HepG2 (cell line): ENCODE measurements around the gene MED12L. TPM values are rescaled to one million over a fixed set of nuclear protein-coding genes. Genes with fewer than 3 reads are reported as not detected.

Experiments
- DDIT3 ChIP-seq: sonication (generic); formaldehyde crosslinking; IDR thresholded peaks from 2 replicates; pipeline ENCODE4 v1.4.0; 2020; ENCODE audit warnings: mild to moderate bottlenecking, missing genetic modification reagents
- NFAT5 ChIP-seq: sonication (generic); formaldehyde crosslinking; IDR thresholded peaks from 2 replicates; pipeline ENCODE4 v1.4.0; 2020; ENCODE audit warnings: missing genetic modification reagents
- ZNF343 ChIP-seq: sonication (generic); formaldehyde crosslinking; IDR thresholded peaks from 2 replicates; pipeline ENCODE4 v1.4.0; 2020; ENCODE audit warnings: mild to moderate bottlenecking, missing genetic modification reagents
- ZNF367 ChIP-seq: sonication (generic); formaldehyde crosslinking; IDR thresholded peaks from 2 replicates; pipeline ENCODE4 v1.4.0; 2020; ENCODE audit warnings: missing genetic modification reagents, borderline replicate concordance
- ZSCAN30 ChIP-seq: sonication (generic); formaldehyde crosslinking; IDR thresholded peaks from 2 replicates; pipeline ENCODE4 v1.5.0; 2020; ENCODE audit warnings: mild to moderate bottlenecking, missing genetic modification reagents
- polyA plus RNA-seq, 8 experiments: library from polyadenylated mRNA; depleted of rRNA in 3 of 8; stranded (reverse) in 7 of 8; unstranded in 1 of 8; fragments of >200 nt; fragmentation: Illumina TruSeq in 4 of 8; extraction: Trizol in 4 of 8; gene quantifications; 2 replicates each; pipeline versions ENCODE4 v1.2.1 to v1.2.3, GENCODE V29; 2011 to 2016; ENCODE audit warnings: low read depth in 4 of 8, missing spikeins in 1 of 8, mixed read lengths in 1 of 8; ENCODE audit not compliant: insufficient read depth in 1 of 8
- total RNA-seq, 5 experiments: library from RNA; depleted of rRNA; stranded (reverse); fragments of >200 nt; fragmentation: Illumina TruSeq; extraction: Trizol; gene quantifications; 2 replicates each; pipeline ENCODE4 v1.2.3, GENCODE V29; 2016; ENCODE audit warnings: low read depth in 1 of 5
- TF ChIP-seq, protein P1 (sequence below): sonication (generic); formaldehyde crosslinking; IDR thresholded peaks from 2 replicates; pipeline ENCODE4 v1.5.0; 2020; ENCODE audit warnings: mild to moderate bottlenecking, missing genetic modification reagents

Gene MED12L
- total and polyA plus RNA-seq, 2 of the 13 experiments (the other 11 are each of a cell fraction or from before 2014, with no cell fraction given): 0.07 to 0.64 TPM

DNA sequence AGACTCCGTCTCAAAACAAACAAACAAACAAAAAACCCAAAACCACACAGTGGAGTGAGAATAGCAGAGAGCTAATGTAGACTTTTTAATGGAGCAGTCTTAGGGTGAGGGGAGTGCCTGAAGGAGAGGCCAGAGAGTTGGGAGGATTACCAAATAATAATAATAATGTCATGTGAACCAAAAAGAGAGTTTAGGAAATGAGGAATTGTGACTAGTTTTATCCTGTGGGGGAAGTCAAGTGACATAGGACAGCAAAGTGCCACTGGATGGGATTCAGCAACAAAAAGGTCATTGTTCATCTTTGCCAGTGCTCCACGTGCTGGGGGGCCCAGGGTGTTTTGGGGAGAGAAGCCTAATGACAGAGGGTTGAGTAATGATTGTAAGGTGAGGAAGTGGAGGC is 218.3 kb downstream of the MED12L start (continued):
- TF ChIP-seq ZNF367 (CRISPR knock-in tag) (no peak), NFAT5 (CRISPR knock-in tag) (no peak), DDIT3 (CRISPR knock-in tag) (no peak), ZSCAN30 (CRISPR knock-in tag) (no peak), ZNF343 (CRISPR knock-in tag) (no peak)
- TF ChIP-seq, protein P1, sequence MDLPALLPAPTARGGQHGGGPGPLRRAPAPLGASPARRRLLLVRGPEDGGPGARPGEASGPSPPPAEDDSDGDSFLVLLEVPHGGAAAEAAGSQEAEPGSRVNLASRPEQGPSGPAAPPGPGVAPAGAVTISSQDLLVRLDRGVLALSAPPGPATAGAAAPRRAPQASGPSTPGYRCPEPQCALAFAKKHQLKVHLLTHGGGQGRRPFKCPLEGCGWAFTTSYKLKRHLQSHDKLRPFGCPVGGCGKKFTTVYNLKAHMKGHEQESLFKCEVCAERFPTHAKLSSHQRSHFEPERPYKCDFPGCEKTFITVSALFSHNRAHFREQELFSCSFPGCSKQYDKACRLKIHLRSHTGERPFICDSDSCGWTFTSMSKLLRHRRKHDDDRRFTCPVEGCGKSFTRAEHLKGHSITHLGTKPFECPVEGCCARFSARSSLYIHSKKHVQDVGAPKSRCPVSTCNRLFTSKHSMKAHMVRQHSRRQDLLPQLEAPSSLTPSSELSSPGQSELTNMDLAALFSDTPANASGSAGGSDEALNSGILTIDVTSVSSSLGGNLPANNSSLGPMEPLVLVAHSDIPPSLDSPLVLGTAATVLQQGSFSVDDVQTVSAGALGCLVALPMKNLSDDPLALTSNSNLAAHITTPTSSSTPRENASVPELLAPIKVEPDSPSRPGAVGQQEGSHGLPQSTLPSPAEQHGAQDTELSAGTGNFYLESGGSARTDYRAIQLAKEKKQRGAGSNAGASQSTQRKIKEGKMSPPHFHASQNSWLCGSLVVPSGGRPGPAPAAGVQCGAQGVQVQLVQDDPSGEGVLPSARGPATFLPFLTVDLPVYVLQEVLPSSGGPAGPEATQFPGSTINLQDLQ: no peak
